Measurements from ENCODE around the gene CPXM1. TPM values are rescaled to one million over a fixed set of nuclear protein-coding genes. Genes with fewer than 3 reads are reported as not detected.

CPXM1 gene
- polyA plus RNA-seq, 3 donors, result 0.05 TPM; not detected in 2

DNA sequence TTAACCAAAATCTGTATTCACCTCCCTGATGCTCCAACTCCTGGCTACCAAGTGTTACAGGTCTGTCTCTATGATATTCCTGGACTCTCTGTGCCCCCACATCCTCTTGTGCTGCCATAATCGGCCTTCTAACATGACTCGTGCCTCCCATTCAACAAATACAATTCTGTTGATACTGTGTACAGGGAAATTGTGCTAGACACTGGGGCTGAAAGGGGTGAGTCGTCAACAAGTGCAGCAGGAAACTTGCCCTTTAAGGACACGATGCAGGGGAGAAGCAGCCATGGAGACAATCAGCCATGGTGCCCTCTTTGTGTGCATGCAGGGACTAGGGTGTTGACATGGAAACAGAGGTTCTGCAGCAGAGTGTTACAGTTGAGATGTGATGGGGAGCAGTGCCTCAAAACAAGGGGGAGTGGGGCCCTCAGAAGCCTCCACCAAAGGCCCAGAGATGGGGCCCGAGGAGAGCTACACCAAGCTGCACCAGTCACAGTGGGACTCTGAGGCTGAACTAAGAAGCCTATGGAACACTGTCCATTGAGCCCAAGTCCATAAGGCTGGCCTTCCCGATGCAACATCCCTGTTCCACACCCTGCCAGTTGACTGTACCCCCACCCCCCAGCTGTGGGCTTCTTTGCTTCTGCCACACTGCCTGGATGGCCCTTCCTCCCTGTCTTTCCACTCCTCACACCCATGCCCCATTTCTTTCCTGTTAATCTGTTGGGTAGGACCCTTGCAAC is 37.0 kb upstream of the CPXM1 start:
- Histone ChIP-seq H4K20me1 (ENCODE audit: insufficient read depth, low read length) (no peaks in the 10 kb centered on the region), H3K27me3 (ENCODE audit: control insufficient read depth in 2 of 2, insufficient read depth in 2 of 2, low read length in 2 of 2) (no peaks in the 10 kb centered on the region), H3K9ac (ENCODE audit: insufficient read depth, low read length, poor library complexity, severe bottlenecking) (no peak overlapping the region), H2AFZ (ENCODE audit: insufficient read depth, low read depth, low read length, poor library complexity, severe bottlenecking) (no peak overlapping the region), H3K79me2 (ENCODE audit: insufficient read depth, low read length) (peaks cover 16% of the 10 kb centered on the region), H3K4me3 (replicated peaks in 1 of 3; ENCODE audit: low read depth in 2 of 3, low read length in 3 of 3) (no peak overlapping the region), H3K27ac (ENCODE audit: low read depth in 1 of 2, low read length in 2 of 2) (no peak overlapping the region), H3K36me3 (replicated peaks in 1 of 2; ENCODE audit: control insufficient read depth in 1 of 2, insufficient read depth in 2 of 2, low read length in 2 of 2) (peaks cover 0 to 20% of the 10 kb centered on the region in 2 donors), H3K4me2 (replicated peaks; ENCODE audit: extremely low read depth, low read length, poor library complexity, severe bottlenecking) (no peak overlapping the region), H3K9me3 (replicated peaks in 1 of 2; ENCODE audit: control insufficient read depth in 1 of 2, insufficient read depth in 1 of 2, low read length in 2 of 2) (no peaks in the 10 kb centered on the region), H3K4me1 (ENCODE audit: control insufficient read depth in 1 of 2, insufficient read depth in 2 of 2, low read length in 2 of 2) (peaks cover 21 to 31% of the 10 kb centered on the region in 2 donors)
- Mint-ChIP-seq H3K4me1 (peaks cover 27% of the 10 kb centered on the region), H3K27ac (no peak overlapping the region), H3K4me3 (no peak overlapping the region), H3K36me3 (peaks cover 17 to 28% of the 10 kb centered on the region in 2 donors), H3K27me3 (ENCODE audit: low read depth in 3 of 3) (peaks cover 0 to 4% (median 3%) of the 10 kb centered on the region in 3 donors), H3K9me3 (no peaks in the 10 kb centered on the region)
- 94% methylated on average over 4 of the region's 6 CpGs for WGBS (ENCODE audit: insufficient coverage)
- TF ChIP-seq, protein P1, sequence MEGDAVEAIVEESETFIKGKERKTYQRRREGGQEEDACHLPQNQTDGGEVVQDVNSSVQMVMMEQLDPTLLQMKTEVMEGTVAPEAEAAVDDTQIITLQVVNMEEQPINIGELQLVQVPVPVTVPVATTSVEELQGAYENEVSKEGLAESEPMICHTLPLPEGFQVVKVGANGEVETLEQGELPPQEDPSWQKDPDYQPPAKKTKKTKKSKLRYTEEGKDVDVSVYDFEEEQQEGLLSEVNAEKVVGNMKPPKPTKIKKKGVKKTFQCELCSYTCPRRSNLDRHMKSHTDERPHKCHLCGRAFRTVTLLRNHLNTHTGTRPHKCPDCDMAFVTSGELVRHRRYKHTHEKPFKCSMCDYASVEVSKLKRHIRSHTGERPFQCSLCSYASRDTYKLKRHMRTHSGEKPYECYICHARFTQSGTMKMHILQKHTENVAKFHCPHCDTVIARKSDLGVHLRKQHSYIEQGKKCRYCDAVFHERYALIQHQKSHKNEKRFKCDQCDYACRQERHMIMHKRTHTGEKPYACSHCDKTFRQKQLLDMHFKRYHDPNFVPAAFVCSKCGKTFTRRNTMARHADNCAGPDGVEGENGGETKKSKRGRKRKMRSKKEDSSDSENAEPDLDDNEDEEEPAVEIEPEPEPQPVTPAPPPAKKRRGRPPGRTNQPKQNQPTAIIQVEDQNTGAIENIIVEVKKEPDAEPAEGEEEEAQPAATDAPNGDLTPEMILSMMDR (IDR thresholded peaks at IDR 0.05), result no peak
- intact Hi-C loops (cut with micrococcal nuclease), result no loop called here
- no peak for DNase-seq

DNA sequence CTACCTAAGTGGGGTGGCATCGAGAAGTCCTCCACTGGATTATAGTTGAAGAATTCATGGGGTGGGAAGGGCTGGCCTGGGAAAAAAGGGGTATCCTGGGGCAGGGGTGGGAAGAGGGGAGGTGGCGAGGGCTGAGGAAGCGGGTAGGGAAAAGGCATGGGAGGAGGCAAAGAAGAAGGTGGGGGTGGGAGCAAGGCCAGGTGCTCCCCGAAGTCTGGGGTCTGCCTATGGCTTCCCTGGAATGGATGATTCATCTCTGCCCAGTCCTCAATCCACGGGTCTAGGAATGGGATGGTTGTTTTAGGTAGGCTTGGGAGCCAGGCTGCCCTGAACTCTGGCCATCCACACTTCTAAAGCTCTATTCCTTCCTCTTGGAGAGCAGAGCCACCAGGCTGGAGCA is 35.6 kb upstream of the CPXM1 start:
- Mint-ChIP-seq H3K27me3 (ENCODE audit: low read depth in 3 of 3) (peaks cover 0 to 4% (median 3%) of the 10 kb centered on the region in 3 donors), H3K9me3 (no peaks in the 10 kb centered on the region), H3K4me3 (no peak overlapping the region), H3K27ac (peak overlapping the region in 1 of 7 donors; percentile 16), H3K4me1 (peaks cover 28% of the 10 kb centered on the region), H3K36me3 (peaks cover 17 to 28% of the 10 kb centered on the region in 2 donors)
- no peaks in the 10 kb centered on the region for H4K20me1 ChIP-seq (ENCODE audit: insufficient read depth, low read length)
- H3K36me3 ChIP-seq (replicated peaks in 1 of 2; ENCODE audit: control insufficient read depth in 1 of 2, insufficient read depth in 2 of 2, low read length in 2 of 2), result peaks cover 0 to 20% of the 10 kb centered on the region in 2 donors
- peaks cover 3% of the 10 kb centered on the region for H3K79me2 ChIP-seq (ENCODE audit: insufficient read depth, low read length)
- H3K9ac ChIP-seq (ENCODE audit: insufficient read depth, low read length, poor library complexity, severe bottlenecking), result no peak overlapping the region
- TF ChIP-seq, protein P1 (IDR thresholded peaks at IDR 0.05), result no peak
- no peak for DNase-seq
- no peaks in the 10 kb centered on the region for H3K27me3 ChIP-seq (ENCODE audit: control insufficient read depth in 2 of 2, insufficient read depth in 2 of 2, low read length in 2 of 2)
- intact Hi-C loops (cut with micrococcal nuclease), result no loop called here
- H3K9me3 ChIP-seq (replicated peaks in 1 of 2; ENCODE audit: control insufficient read depth in 1 of 2, insufficient read depth in 1 of 2, low read length in 2 of 2), result no peaks in the 10 kb centered on the region
- H2AFZ ChIP-seq (ENCODE audit: insufficient read depth, low read depth, low read length, poor library complexity, severe bottlenecking), result no peak overlapping the region
- H3K4me3 ChIP-seq (replicated peaks in 1 of 3; ENCODE audit: low read depth in 2 of 3, low read length in 3 of 3), result no peak overlapping the region
- H3K27ac ChIP-seq (ENCODE audit: low read depth in 1 of 2, low read length in 2 of 2), result no peak overlapping the region
- no peak overlapping the region for H3K4me2 ChIP-seq (replicated peaks; ENCODE audit: extremely low read depth, low read length, poor library complexity, severe bottlenecking)
- H3K4me1 ChIP-seq (ENCODE audit: control insufficient read depth in 1 of 2, insufficient read depth in 2 of 2, low read length in 2 of 2), result peaks cover 23 to 32% of the 10 kb centered on the region in 2 donors
- WGBS (ENCODE audit: insufficient coverage), result 97% methylated on average over 4 of the region's 5 CpGs
